Ovary (tissue), 9 donors: ENCODE results near the gene PTPRN2. TPM values are rescaled to one million over a fixed set of nuclear protein-coding genes. Genes with fewer than 3 reads are reported as not detected.

Experiments
- DNase-seq, 5 donors: peaks; one replicate each; pipeline ENCODE4 v3.0.0-alpha.2; 2019 to 2020
- H3K27ac ChIP-seq, 2 donors: fragments of 200-600 bp; one replicate each; pipeline versions ENCODE4 v1.5.1 to v1.8.0; 2019 to 2022
- H3K27me3 ChIP-seq: fragments of 200-600 bp; one replicate; pipeline ENCODE4 v1.8.0; 2022
- H3K36me3 ChIP-seq: fragments of 200-600 bp; sonication (generic); one replicate; pipeline ENCODE4 v1.5.1; 2019
- H3K4me1 ChIP-seq: one replicate; pipeline ENCODE4 v1.8.1; 2013; ENCODE audit warnings: mild to moderate bottlenecking, moderate library complexity; ENCODE audit not compliant: insufficient read depth
- H3K4me3 ChIP-seq: fragments of 200-600 bp; sonication (generic); one replicate; pipeline ENCODE4 v1.5.1; 2017
- H3K9me3 ChIP-seq, 2 donors: fragments of 200-600 bp in 1 of 2; sonication (generic) in 1 of 2; one replicate each; pipeline versions ENCODE4 v1.5.1 to v1.8.1; 2013 to 2019; ENCODE audit warnings: mild to moderate bottlenecking in 1 of 2, moderate library complexity in 1 of 2
- CTCF ChIP-seq, 3 donors: fragments of 450-650 bp in 2 of 3; fragments of 200-600 bp in 1 of 3; IDR thresholded peaks; one replicate each; pipeline versions ENCODE4 v1.5.1 to v1.8.0; 2016 to 2022; ENCODE audit warnings: antibody characterized with exemption in 3 of 3, mild to moderate bottlenecking in 1 of 3
- EP300 ChIP-seq: sonication (generic); formaldehyde crosslinking; IDR thresholded peaks from one replicate; pipeline ENCODE4 v1.6.1; 2017; ENCODE audit warnings: antibody characterized with exemption
- POLR2A ChIP-seq: fragments of 450-650 bp; IDR thresholded peaks from one replicate; pipeline ENCODE4 v1.6.1; 2017; ENCODE audit warnings: antibody characterized with exemption, mild to moderate bottlenecking, moderate library complexity
- WGBS, 3 donors: extraction: QIAGEN DNeasy Blood & Tissue Kit in 1 of 3; methylation state at CpG; one replicate each; pipeline versions ENCODE4 v1.1.5 to v1.1.7; 2013 to 2017; 5-methylcytosine and 5-hydroxymethylcytosine counted together
- intact Hi-C, 4 donors: fragments of 100-400 bp; cut with DNase I; formaldehyde crosslinking; loops; one replicate each; pipeline versions ENCODE4 v1.11.0 to v1.15.1; 2022 to 2023
- polyA plus RNA-seq, 2 donors: library from polyadenylated mRNA; stranded (reverse); fragments of 200-250 nt in 1 of 2; fragments of 350-450 nt in 1 of 2; fragmentation: Illumina TruSeq in 1 of 2; extraction: RNeasy Lipid Tissue Mini Kit (QIAGEN cat#74804) in 1 of 2; gene quantifications; one replicate each; pipeline ENCODE4 v1.2.3, GENCODE V29; 2013 to 2014
- total RNA-seq, 7 donors: library from RNA; depleted of rRNA in 2 of 7; stranded (reverse); fragments of >200 nt in 2 of 7; fragmentation: NEBNext Ultra II Directional in 3 of 7; extraction: Animal tissue kit (Norgen Biotek cat#: 25700) in 3 of 7; gene quantifications; one replicate each; pipeline versions ENCODE4 v1.1.0 to v1.2.4, GENCODE V29; 2016 to 2023
- donor health status: DM: no; HTN: no; CAD: no; lungs with moderate emphysema.
- donor health status: DM: no; HTN: no; CAD: no.
- donor health status: Bipolar disorder and iron deficiency.
- donor health status: DM: yes; HTN: yes; CAD: no.
- donor health status: DM: no; HTN: no; CAD: no.
- donor health status: DM: yes; HTN: yes; CAD: no.

Gene PTPRN2
- total and polyA plus RNA-seq, 9 donors: 3.5 to 11.1 (median 5.9) TPM

DNA sequence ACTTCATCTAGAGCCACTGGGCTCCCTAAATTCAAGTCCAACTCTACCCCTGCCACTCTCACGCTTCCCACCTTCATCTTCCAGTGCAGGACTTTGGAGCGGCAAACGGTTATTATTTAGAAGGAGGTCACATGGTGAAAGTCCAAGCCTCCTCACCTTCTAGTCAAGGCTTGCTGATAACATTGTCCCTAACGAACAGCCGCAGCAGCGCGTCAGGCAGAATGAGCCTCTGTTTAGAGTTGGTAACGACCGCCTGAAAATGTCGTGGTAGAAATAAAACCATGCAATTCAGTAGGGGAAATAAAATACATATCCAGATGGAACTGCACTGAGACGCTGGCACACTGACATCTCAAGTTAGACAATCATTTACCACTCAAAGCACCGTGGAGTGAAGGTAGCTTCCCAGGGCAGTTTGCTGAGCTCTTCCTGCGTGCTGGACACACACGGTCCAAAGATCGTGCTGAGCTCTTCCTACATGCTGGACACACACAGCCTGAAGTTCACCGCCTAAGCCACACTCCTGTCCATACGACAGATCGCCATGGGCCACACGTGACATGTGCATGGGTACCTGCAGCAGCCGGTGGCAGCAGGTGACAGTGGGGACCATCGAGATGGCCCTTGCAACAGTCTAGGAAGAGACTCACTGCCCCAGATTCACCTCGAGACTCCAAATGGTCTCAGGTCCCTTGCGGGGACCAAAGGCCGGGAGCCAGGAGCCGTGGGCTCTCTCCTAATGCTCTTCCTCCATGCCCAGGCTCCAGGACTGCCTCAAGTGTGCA lies 323.5 kb downstream of the PTPRN2 start:
- no peaks in the 10 kb centered on the region for H3K4me1 ChIP-seq
- intact Hi-C loops: no loop called here
- no peak overlapping the region for H3K4me3 ChIP-seq

GRCh38 chr7:158263110-158263963 lies 324.3 kb downstream of the PTPRN2 start:
- H3K4me3 ChIP-seq: no peak overlapping the region
- intact Hi-C loops: no loop called here
- no peak for DNase-seq

More for the DNA sequence above, 323.5 kb downstream of the PTPRN2 start:
- H3K27ac ChIP-seq: no peak overlapping the region
- no peaks in the 10 kb centered on the region for H3K27me3 ChIP-seq
- H3K9me3 ChIP-seq: no peaks in the 10 kb centered on the region
- H3K36me3 ChIP-seq: no peaks in the 10 kb centered on the region
- 84 to 86% (median 85%) methylated on average over 25 of the region's 25 CpGs for WGBS, 3 donors
- no peak for DNase-seq
- no peak for TF ChIP-seq CTCF (IDR thresholded peaks at IDR 0.05)
- TF ChIP-seq POLR2A: no peak
- no peak for TF ChIP-seq EP300

GRCh38 chr7:158262284-158263109 lies 325.1 kb downstream of the PTPRN2 start:
- intact Hi-C loops: no loop called here
- Histone ChIP-seq H3K36me3 (no peaks in the 10 kb centered on the region), H3K27ac (no peak overlapping the region), H3K9me3 (no peaks in the 10 kb centered on the region), H3K4me1 (no peaks in the 10 kb centered on the region), H3K4me3 (no peak overlapping the region), H3K27me3 (no peaks in the 10 kb centered on the region)
- TF ChIP-seq POLR2A: no peak
- TF ChIP-seq EP300: no peak
- TF ChIP-seq CTCF (IDR thresholded peaks at IDR 0.05): no peak
- 76 to 97% (median 78%) methylated on average over 5 of the region's 5 CpGs for WGBS, 3 donors
- DNase-seq: no peak

More at GRCh38 chr7:158263110-158263963, 324.3 kb downstream of the PTPRN2 start:
- Histone ChIP-seq H3K27ac (no peak overlapping the region), H3K4me1 (no peaks in the 10 kb centered on the region), H3K36me3 (no peaks in the 10 kb centered on the region), H3K9me3 (no peaks in the 10 kb centered on the region), H3K27me3 (no peaks in the 10 kb centered on the region)
- WGBS, 3 donors: 87 to 89% (median 88%) methylated on average over 19 of the region's 19 CpGs
- TF ChIP-seq POLR2A (no peak), EP300 (no peak), CTCF (IDR thresholded peaks at IDR 0.05) (no peak)
